DND-41 (cell line): ENCODE results near the gene GNPAT.

Source experiments
- ATAC-seq: fragments of 200-7000 bp; cut with Tn5 transposase; 3 replicates; pipeline ENCODE4 v1.9.1; 2021; ENCODE audit warnings: low read depth; ENCODE audit not compliant: insufficient read depth
- DNase-seq: peaks from one replicate; pipeline ENCODE4 v3.0.0-alpha.2; 2020
- H2AFZ ChIP-seq: 2 replicates; pipeline ENCODE4 v1.6.0; 2012; ENCODE audit warnings: low read depth, low read length
- H3K27ac ChIP-seq: 2 replicates; pipeline ENCODE4 v1.5.1; 2012; ENCODE audit warnings: low read length, inconsistent platforms
- H3K27me3 ChIP-seq: fragments of 200-600 bp; sonication (generic); 2 replicates; pipeline ENCODE4 v1.6.0; 2012; ENCODE audit warnings: low read length, mild to moderate bottlenecking, inconsistent platforms; ENCODE audit not compliant: insufficient read depth, poor library complexity
- H3K36me3 ChIP-seq: 2 replicates; pipeline ENCODE4 v1.5.1; 2012; ENCODE audit warnings: low read length, inconsistent platforms; ENCODE audit not compliant: insufficient read depth
- H3K4me1 ChIP-seq: 2 replicates; pipeline ENCODE4 v1.5.1; 2012; ENCODE audit warnings: mild to moderate bottlenecking, low read length; ENCODE audit not compliant: insufficient read depth
- H3K4me2 ChIP-seq: 2 replicates; pipeline ENCODE4 v1.6.0; 2012; ENCODE audit warnings: mild to moderate bottlenecking, moderate library complexity, low read length, inconsistent platforms; ENCODE audit not compliant: insufficient read depth
- H3K4me3 ChIP-seq, 2 experiments: fragments of 200-600 bp in 1 of 2; shearing (Covaris generic) in 1 of 2; 2 replicates each; pipeline ENCODE4 v1.5.1; 2012 to 2016; ENCODE audit warnings: inconsistent platforms in 2 of 2, low read length in 2 of 2, mild to moderate bottlenecking in 2 of 2, low read depth in 1 of 2, moderate library complexity in 1 of 2
- H3K79me2 ChIP-seq: 2 replicates; pipeline ENCODE4 v1.6.0; 2012; ENCODE audit warnings: low read length, inconsistent platforms; ENCODE audit not compliant: insufficient read depth
- H3K9ac ChIP-seq: 2 replicates; pipeline ENCODE4 v1.6.0; 2012; ENCODE audit warnings: low read depth, mild to moderate bottlenecking, inconsistent platforms, low read length, moderate library complexity
- H3K9me3 ChIP-seq: 2 replicates; pipeline ENCODE4 v1.5.1; 2012; ENCODE audit warnings: low read length, moderate library complexity, mild to moderate bottlenecking, inconsistent platforms; ENCODE audit not compliant: insufficient read depth, severe bottlenecking
- H4K20me1 ChIP-seq: 2 replicates; pipeline ENCODE4 v1.6.0; 2012; ENCODE audit warnings: low read length; ENCODE audit not compliant: insufficient read depth
- EZH2 ChIP-seq: IDR thresholded peaks from 3 replicates; pipeline ENCODE4 v1.6.1; 2012; ENCODE audit warnings: borderline replicate concordance, low read depth, mild to moderate bottlenecking, moderate library complexity, low read length, inconsistent platforms; ENCODE audit not compliant: severe bottlenecking
- TF ChIP-seq, protein P1 (sequence below): IDR thresholded peaks from 2 replicates; pipeline ENCODE4 v1.5.1; 2012; ENCODE audit warnings: borderline replicate concordance, low read length, moderate library complexity, mild to moderate bottlenecking; ENCODE audit not compliant: poor library complexity, severe bottlenecking; ENCODE audit errors: extremely low read depth

The GNPAT gene

DNA sequence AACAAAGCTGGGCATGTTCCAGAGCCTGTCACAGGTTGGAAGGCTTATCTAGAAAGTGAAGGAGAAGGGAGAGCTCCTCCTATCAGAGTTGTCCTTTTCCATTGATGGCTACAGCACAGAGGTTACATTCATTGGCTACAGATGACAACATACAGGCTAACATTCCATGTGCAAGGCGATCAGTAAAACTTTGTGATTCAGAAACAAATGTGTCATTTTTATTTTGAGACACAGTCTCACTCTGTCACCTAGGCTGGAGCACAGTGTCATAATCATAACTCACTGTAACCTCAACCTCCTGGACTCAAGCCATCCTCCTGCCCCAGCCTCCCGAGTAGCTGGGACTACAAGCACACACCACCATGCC is 46.6 kb upstream of the GNPAT start:
- H3K36me3 ChIP-seq: no peaks in the 10 kb centered on the region
- no peak overlapping the region for H3K4me2 ChIP-seq
- no peak for ATAC-seq
- no peak for TF ChIP-seq EZH2
- TF ChIP-seq, protein P1, sequence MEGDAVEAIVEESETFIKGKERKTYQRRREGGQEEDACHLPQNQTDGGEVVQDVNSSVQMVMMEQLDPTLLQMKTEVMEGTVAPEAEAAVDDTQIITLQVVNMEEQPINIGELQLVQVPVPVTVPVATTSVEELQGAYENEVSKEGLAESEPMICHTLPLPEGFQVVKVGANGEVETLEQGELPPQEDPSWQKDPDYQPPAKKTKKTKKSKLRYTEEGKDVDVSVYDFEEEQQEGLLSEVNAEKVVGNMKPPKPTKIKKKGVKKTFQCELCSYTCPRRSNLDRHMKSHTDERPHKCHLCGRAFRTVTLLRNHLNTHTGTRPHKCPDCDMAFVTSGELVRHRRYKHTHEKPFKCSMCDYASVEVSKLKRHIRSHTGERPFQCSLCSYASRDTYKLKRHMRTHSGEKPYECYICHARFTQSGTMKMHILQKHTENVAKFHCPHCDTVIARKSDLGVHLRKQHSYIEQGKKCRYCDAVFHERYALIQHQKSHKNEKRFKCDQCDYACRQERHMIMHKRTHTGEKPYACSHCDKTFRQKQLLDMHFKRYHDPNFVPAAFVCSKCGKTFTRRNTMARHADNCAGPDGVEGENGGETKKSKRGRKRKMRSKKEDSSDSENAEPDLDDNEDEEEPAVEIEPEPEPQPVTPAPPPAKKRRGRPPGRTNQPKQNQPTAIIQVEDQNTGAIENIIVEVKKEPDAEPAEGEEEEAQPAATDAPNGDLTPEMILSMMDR: no peak
- no peak overlapping the region for H3K27ac ChIP-seq
- H3K4me1 ChIP-seq: no peaks in the 10 kb centered on the region
- no peak overlapping the region for H3K4me3 ChIP-seq
- no peaks in the 10 kb centered on the region for H3K79me2 ChIP-seq
- H2AFZ ChIP-seq: no peak overlapping the region
- H3K27me3 ChIP-seq: peaks cover 3% of the 10 kb centered on the region
- no peaks in the 10 kb centered on the region for H3K9me3 ChIP-seq
- H4K20me1 ChIP-seq: no peaks in the 10 kb centered on the region
- no peak for DNase-seq
- H3K9ac ChIP-seq: no peak overlapping the region

DNA sequence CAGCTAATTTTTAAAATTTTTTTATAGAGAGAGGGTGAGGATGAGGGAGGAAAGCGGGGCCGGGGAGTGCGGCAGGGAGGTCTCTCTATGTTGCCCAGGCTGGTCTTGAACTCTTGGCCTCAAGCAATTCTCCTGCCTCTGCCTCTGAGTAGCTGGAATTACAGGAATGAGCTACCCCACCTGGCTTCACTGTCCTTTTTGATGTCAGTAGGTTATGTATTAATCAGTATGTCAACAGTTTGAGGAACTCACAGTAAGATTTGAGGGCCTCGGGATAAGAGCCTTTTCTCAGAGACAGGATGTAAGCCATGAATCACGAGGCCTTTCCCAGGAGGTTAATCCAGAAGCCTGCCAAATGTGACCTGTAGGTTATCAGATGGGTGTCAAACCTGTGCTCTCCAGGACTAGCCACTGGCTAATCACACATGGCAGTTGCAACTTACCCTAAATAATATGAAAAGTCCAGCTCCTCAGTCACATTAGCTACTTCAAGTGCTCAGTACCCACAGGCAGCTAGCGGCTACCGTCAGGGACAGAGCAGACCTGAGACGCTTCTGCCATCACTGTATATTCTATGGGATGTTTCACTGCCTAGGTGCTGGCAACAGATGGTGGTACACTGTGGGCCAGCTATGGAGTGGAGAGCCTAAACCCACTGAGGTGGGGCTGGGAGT is 46.0 kb upstream of the GNPAT start:
- no peak overlapping the region for H3K4me2 ChIP-seq
- H3K9ac ChIP-seq: no peak overlapping the region
- no peak overlapping the region for H2AFZ ChIP-seq
- no peaks in the 10 kb centered on the region for H3K9me3 ChIP-seq
- no peak for DNase-seq
- H3K27me3 ChIP-seq: peaks cover 3% of the 10 kb centered on the region
- TF ChIP-seq, protein P1: no peak
- no peak for TF ChIP-seq EZH2
- no peak overlapping the region for H3K4me3 ChIP-seq
- no peaks in the 10 kb centered on the region for H3K4me1 ChIP-seq
- H4K20me1 ChIP-seq: no peaks in the 10 kb centered on the region
- no peak overlapping the region for H3K27ac ChIP-seq
- no peaks in the 10 kb centered on the region for H3K36me3 ChIP-seq
- ATAC-seq: no peak
- no peaks in the 10 kb centered on the region for H3K79me2 ChIP-seq

DNA sequence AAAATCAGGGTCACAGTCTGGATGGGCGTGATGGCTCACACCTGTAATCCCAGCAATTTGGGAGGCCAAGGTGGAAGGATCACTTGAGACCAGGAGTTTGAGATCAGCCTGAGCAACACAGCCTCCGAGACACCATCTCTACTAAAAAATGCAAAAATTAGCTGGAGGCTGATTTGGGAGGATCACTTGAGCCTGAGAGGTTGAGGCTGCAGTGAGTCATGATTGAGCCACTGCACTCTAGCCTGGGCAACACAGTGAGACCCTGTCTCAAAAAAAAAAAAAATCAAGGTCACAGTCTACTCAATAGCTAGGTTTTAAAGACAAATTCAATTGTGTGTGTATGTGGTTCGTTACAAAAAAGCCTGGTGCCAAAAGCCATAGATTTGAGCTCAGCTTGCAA is 44.7 kb upstream of the GNPAT start:
- H3K79me2 ChIP-seq: no peaks in the 10 kb centered on the region
- no peak overlapping the region for H3K4me2 ChIP-seq
- no peak overlapping the region for H3K4me3 ChIP-seq
- H3K27ac ChIP-seq: no peak overlapping the region
- no peaks in the 10 kb centered on the region for H4K20me1 ChIP-seq
- no peak for DNase-seq
- H2AFZ ChIP-seq: no peak overlapping the region
- no peak overlapping the region for H3K9ac ChIP-seq
- peaks cover 6% of the 10 kb centered on the region for H3K27me3 ChIP-seq
- H3K9me3 ChIP-seq: no peaks in the 10 kb centered on the region
- no peaks in the 10 kb centered on the region for H3K36me3 ChIP-seq
- no peak for ATAC-seq
- TF ChIP-seq, protein P1: no peak
- no peak for TF ChIP-seq EZH2
- H3K4me1 ChIP-seq: no peaks in the 10 kb centered on the region
